Measurements from ENCODE around the gene IKBKG.

- TF ChIP-seq SP1 (IDR thresholded peaks at IDR 0.05; ENCODE audit: low read depth), result no peak
- TF ChIP-seq, protein P1, sequence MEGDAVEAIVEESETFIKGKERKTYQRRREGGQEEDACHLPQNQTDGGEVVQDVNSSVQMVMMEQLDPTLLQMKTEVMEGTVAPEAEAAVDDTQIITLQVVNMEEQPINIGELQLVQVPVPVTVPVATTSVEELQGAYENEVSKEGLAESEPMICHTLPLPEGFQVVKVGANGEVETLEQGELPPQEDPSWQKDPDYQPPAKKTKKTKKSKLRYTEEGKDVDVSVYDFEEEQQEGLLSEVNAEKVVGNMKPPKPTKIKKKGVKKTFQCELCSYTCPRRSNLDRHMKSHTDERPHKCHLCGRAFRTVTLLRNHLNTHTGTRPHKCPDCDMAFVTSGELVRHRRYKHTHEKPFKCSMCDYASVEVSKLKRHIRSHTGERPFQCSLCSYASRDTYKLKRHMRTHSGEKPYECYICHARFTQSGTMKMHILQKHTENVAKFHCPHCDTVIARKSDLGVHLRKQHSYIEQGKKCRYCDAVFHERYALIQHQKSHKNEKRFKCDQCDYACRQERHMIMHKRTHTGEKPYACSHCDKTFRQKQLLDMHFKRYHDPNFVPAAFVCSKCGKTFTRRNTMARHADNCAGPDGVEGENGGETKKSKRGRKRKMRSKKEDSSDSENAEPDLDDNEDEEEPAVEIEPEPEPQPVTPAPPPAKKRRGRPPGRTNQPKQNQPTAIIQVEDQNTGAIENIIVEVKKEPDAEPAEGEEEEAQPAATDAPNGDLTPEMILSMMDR (IDR thresholded peaks at IDR 0.05 in 2 of 3, conservative IDR thresholded peaks at IDR 0.05 in 1 of 3; ENCODE audit: borderline replicate concordance in 1 of 3, insufficient read depth in 1 of 3, low read depth in 2 of 3, low read length in 2 of 3), result no peak
Observed at GRCh38 chrX:154598656-154599055, 51.2 kb downstream of the IKBKG start.

Measured in HCT116 (cell line).